HG03095 (cell line): Measurements from ENCODE around the gene LGALS1.
"Not testable (repeated sequence)": the region's sequence is repeated elsewhere in the genome, so short reads cannot be mapped to it uniquely, and the experiment has no call there.

Experiments
- ATAC-seq: cut with Tn5 transposase; IDR thresholded peaks from one replicate; pipeline ENCODE4 v1.9.1; 2021; ENCODE audit warnings: moderate library complexity; ENCODE audit not compliant: unreplicated experiment

LGALS1 gene

GRCh38 chr22:37717235-37717634 lies 41.8 kb downstream of the LGALS1 start:
- ATAC-seq: not testable (repeated sequence)

DNA sequence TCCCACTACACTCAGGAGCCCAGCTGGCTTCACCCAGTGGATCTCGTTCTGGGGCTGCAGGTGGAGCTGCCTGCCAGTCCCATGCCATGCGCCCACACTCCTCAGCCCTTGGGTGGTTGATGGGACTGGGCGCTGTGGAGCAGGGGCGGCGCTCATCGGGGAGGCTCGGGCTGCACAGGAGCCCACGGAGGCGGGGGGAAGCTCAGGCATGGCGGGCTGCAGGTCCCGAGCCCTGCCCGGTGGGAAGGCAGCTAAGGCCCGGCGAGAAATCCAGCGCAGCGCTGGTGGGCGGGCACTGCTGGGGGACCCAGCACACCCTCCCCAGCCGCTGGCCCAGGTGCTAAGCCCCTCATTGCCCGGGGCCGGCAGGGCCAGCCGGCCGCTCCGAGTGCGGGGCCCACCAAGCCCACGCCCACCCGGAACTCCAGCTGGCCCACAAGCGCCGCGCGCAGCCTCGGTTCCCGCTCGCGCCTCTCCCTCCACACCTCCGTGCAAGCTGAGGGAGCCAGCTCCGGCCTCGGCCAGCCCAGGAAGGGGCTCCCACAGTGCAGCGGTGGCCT lies 42.4 kb downstream of the LGALS1 start:
- not testable (repeated sequence) for ATAC-seq

- no peak for ATAC-seq
Measured at GRCh38 chr22:37725551-37726240, 50.3 kb downstream of the LGALS1 start.

- ATAC-seq: no peak
Measured at GRCh38 chr22:37726241-37726887, 50.9 kb downstream of the LGALS1 start.

DNA sequence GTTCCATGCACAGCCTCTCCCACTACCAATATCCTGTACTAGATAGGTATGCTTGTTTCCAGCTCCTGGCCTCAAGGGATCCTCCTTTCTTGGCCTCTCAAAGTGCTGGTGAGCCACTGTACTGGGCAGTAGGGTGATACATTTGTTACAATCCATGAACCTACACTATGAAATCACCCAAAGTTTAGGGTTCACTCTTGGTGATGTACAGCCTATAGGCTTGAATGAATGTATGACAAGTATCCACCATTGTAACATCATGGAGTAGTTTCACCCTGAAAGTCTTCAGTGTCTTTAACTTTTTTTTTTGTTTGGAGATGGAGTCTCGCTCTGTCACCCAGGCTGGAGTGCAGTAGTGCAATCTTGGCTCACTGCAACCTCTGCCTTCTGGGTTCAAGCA lies 53.2 kb downstream of the LGALS1 start:
- no peak for ATAC-seq
